ENCODE results near the gene FUZ.
"Not testable (repeated sequence)": the region's sequence is repeated elsewhere in the genome, so short reads cannot be mapped to it uniquely, and the experiment has no call there.

FUZ gene

DNA sequence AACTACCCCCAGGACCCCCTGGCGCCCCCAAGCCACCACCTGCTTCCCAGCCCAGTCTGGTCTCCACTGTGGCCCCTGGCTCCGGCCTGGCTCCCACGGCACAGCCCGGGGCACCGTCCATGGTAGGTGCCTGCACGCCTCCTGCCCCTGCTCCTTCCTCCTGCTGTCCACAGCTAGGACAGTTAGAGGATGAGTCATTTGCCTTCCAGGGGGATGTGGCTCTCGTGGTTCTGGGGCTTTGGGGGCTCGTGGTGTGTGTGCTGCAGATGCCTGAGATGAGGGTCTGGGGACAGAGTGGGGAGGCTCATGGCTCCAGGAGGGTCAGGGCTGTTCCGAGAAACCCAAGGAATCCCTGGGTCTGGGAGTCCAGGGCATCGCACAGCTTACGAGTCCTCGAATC lies 17.7 kb upstream of the FUZ start:
- no peak for DNase-seq

DNA sequence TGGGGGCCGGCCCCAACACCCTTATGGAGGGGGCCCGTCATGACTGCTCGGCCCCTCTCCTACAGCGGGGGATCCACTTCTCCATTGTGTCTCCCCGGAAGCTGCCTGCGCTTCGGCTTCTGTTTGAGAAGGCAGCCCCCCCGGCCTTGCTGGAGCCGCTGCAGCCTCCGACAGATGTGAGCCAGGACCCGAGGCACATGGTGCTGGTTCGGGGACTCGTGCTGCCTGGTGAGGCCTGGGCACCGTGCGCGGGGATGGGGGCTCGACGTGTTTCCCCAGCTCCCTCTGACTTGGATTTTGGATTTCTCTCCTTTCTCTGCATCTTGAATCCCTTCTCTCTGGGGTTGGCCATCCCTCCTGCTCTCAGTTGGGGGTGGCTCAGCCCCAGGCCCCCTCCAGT lies 16.6 kb upstream of the FUZ start:
- DNase-seq, result no peak

DNA sequence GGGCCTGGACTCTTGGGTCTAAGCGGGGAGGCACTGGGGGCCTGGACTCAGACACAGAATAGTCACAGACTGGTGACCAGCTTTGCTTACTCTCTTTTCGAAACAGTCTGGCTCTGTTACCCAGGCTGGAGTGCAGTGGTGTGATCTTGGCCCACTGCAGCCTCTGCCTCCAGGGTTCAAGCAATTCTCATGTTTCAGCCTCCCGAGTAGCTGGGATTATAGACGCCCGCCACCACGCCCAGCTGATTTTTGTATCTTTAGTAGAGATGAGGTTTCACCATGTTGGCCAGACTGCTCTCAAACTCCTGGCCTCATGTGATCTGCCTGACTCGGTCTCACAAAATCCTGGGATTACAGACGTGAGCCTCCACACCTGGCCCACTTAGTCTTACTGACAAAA lies 16.1 kb upstream of the FUZ start:
- DNase-seq, result no peak

DNA sequence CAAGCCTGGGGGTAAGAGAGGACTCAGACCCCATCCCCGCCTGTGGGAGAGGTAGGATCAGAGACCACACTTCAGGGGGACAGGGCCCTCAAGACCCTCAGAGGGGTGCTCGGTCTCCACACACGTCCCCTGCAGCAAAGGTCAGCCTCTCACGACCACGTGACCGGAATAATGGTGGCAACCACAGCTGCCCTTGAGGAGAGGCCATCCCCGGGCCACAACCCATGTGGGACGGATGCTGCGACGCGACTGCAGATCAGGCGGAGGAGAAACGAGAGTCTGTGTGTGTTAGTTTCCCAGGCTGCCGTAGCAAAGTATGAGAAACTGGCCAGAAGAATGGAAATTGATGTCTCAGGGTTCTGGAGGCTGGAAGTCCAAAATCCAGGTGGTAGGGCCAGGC lies 13.9 kb upstream of the FUZ start:
- no peak for DNase-seq

DNA sequence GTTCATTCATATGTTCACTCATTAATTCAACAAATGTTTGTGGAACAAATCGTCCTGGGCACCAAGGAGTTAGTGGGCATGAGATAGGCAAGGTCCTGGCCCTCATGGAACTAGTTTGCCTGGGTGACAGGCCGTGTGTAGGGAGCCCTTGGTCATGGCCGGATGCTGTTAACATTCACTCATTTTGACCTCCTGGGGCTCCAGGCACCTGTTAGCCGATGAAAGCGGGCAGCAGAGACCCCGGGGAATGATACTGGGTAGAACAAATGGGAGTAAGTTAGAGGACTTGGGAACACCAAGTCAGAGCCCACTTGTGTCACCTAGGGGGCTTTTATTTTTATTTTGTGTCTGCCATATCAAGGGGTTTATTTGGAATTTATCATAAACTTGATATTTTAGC lies 11.6 kb upstream of the FUZ start:
- DNase-seq, result no peak

DNA sequence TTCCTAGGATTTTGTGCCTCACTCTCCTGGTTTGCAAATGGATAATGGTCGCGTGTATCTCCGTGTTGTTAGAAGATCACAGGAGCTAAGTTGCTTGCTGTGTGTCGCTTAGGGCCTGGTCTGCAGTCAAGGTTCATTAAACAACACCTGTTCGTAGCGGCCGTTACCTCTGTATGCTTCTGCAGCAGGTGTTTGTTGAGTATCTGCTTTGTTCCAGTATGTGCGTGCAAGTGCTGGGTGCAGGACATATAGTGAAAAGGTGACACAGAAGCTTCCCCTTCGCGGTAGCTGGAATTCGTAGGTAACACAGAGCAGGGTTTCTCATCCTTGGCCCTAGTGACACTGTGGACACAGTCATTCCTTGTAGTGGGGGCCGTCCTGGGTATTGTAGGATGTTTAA lies 10.4 kb upstream of the FUZ start:
- peak; percentile 84 for DNase-seq

DNA sequence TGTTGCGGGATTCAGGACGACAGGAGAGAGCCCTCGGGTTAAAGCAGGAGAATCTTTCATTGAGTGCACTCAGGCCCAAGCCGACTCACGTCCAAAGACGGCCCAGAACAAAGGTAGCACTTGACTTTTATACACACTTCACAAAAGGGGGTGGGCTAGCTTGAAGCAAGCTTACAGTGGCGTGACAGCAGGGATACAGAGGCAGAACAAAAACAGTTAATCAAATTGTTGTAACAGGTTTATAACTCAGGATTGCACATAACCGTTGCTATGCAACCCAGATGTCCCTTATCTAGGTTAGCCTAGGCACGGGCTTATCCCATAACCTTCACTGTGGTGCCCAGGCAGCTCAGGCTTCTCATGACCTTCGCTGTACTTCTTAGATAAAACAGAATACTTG lies 7.0 kb upstream of the FUZ start:
- DNase-seq, result peak; percentile 83

DNA sequence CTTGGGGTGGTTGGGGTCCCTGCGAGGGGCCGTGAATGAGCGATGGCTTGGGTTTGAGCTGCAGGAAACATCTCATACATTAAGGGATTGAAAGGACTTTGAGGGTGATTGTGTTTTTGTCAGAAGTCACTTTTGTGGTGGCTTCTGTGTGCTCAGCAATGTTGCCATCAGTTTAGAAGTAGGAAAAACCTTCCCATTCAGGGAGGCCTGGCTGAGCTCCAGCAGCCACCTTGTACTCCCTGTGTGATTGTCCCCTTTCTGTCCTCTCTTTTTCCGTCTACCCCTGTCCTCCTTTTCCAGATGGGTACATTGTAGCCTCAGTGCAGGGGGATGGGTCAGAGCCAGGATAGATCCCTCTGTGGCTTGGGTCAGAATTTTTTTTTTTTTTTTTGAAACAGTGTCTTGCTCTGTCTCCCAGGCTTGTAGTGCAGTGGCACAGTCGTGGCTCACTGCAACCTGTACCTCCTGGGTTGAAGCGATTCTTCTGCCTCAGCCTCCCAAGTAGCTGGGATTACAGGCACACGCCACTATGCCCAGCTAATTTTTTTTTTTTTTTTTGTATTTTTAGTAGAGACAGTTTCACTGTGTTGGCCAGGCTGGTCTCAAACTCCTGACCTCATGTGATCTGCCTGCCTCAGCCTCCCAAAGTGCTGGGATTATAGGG lies 6.5 kb upstream of the FUZ start:
- DNase-seq, result not testable (repeated sequence)

DNA sequence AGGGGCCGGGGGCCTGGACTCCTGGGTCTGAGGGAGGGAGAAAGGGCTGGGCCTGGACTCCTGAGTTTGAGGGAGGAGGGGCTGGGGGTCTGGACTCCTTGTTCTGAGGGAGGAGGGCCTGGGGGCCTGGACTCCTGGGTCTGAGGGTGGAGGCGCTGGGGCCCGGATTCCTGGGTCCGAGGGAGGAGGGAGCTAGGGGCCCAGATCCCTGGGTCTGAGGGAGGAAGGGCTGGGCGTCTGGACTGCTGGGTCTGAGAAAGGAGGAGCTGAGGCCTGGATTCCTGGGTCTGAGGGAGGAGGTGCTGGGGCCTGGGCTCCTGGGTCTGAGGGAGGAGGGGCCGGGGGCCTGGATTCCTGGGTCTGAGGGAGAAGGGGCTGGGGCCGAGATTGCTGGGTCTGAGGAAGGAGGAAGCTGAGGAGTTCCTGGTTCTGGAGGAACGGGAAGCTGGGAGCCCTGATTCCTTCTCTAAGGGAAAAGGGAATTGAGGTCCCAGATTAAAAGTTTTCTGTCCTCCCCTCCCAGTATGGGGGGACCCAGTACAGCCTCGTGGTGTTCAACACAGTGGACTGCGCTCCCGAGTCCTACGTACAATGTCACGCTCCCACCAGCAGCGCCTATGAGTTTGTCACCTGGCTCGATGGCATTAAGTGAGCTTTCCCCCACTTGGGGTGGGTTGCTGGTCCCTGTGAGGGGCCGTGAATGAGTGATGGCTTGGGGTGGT lies 5.7 kb upstream of the FUZ start:
- DNase-seq, result peak; percentile 22

DNA sequence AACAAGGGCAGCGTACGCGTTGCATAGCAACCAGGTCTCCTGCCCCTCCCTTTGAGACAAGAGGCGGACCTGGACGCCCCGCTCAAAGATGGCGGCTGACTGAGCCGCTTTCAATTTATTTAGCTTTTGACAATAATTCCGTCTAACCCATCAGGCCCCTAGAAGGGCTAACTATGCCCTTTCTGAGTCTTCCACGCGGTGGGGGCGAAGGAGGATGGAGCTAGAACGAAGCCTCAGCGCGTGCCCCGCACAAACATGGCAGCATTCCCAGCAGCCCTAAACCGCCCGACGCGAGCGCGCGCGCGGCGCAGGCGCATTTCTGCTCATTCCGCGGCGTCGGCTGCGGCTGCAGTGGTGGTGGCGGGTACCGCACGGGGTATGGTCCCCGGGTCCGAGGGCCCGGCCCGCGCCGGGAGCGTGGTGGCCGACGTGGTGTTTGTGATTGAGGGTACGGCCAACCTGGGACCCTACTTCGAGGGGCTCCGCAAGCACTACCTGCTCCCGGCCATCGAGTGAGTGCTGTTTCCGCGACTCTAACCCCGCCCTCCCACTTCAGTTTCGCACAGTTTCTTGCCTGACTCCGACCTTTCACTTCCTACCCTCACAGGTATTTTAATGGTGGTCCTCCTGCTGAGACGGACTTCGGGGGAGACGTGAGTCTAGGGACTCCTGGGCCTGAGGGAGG lies 5.0 kb upstream of the FUZ start, which contains the start of gene MED25:
TSS of gene MED25 (plus strand) at position 326 of the 685 bp plus-strand sequence. CDS start at position 379, 53 bp downstream.
- DNase-seq, result peak; percentile 82

DNA sequence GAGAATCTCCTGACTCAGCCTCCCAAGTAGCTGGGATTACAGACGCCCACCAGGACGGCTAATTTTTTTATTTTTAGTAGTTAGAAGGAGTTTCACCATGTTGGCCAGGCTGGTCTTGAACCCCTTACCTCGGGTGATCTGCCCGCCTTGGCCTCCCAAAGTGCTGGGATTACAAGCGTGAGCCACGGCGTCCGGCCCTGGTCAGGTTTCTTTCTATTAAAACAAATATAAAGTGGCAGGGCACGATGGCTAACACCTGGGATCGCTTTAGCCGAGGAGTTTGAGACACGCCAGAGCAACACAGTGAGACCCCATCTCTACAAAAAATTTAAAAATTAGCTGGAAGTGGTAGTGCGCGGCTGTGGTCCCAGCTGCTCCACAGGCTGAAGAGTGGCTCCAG lies 3.5 kb upstream of the FUZ start:
- DNase-seq, result no peak

DNA sequence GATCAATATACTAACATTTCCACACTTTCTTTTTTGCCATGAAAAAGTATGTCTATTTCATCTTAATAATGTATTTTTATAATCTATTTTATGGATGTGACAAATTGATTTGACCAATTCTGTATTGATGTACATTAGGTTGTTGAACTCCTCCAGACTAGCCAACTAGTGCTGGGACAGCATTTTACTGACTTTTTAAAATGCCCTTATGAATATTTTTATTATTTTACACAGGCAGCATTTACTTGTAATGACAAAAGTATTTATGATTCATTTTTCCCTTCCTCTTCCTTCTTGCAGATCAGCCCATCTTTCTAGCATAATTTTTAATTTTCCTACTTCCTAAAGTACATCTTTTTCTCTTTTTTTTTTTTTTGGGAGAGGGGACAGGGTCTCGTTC lies 918 bp upstream of the FUZ start:
- DNase-seq, result no peak

DNA sequence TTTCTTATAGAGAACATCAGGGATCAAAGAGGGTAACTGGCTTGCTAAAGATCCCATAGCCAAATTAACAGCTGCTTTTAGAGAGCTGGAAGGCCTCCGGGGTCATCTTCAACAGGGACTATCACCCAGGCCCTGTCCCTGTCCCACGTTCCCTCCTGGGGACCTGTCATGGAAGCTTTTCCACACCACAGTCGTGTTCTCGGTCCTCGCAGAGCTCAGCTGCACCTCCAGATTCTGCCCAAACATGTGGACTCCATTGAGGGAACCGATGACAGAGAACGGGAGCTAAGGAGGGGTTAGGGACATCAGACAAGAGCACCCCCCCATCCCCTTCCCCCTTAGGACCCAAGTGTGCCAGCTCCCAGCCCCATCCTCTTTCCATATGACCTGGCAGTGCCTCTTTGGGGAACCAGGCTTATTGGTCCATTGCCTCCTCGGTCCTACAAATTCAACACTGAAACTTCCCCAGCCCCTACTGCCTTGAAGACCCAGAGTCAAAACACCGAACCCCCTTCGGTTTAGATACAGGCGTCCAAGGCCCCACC lies 568 bp downstream of the FUZ start:
- DNase-seq, result no peak

DNA sequence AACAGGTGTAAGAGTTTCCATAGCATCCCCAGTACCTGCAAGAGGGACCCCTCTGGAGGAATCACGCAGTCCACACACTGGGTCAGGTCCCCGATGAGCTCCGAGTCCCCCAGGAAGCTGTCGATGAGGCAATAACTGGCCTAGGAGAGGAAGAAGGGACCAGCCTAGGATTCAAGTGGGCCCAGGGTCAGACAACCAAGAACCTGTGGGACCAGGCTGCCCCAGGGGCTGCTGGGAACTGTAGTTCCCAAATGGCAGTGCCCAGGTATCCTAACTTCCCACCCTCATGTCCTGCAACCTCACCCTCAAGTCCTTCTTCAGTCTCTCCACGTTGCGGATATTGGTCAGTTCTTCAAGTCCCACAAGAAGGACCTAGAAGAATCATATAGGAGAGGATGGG lies 1.8 kb downstream of the FUZ start:
- DNase-seq, result no peak

DNA sequence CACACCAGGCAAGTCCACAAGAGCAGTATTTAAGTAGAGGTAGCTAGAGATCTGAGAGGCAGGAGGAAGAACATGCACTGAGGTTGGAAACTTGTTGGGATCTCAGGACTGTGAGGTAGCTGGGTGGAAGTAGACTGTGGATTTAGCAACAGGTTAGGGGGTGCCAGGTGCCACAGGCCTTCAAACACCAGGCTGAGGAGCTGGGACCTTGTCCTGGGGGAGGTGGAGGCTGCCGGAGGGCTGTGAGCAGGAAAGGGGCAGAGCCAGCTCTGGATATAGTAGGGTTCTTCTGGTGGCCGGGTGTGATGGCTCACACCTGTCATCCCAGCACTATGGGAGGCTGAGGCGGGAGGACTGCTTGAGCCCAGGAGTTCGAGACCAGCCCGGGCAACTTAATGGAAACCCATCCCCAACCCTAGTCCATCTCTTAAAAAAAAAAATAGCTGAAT lies 3.1 kb downstream of the FUZ start:
- DNase-seq, result no peak

DNA sequence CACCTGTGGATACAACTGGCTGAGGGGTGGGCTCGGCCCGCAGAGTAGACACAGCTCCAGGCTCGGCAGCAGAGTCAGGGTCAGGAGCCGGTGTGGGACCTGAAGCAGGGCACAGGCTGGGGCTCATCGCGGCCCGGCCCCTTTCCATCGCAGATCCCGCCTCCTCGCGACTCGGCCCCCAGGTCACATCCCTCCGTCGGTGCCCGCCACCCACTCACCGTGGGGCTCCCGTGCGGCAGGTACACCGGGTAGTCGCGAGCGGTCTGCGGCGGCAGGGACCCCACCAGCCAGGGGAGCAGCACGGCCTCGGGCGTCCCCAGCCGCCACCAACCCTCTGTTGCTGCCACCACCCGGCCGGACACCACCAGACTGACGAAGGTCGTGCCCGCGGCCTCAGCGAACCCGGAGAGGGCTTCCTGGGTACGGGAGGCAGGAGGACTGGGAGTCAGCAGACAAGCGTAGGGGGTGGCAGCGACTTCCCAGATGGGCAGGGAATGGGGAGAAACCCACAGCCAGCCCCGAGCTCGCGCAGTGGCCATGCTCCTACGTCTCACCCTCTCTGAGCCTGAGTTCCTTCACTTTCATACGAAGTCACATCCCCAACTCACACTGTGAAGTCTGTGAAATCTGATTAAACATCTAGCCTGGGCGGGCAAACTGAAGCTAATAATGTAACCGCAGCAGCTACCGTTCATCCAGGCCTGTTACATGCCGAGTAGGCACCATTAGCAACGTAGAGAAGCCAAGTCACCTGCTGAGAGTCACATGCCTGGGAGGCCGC lies 3.7 kb downstream of the FUZ start:
- peak; percentile 49 for DNase-seq

DNA sequence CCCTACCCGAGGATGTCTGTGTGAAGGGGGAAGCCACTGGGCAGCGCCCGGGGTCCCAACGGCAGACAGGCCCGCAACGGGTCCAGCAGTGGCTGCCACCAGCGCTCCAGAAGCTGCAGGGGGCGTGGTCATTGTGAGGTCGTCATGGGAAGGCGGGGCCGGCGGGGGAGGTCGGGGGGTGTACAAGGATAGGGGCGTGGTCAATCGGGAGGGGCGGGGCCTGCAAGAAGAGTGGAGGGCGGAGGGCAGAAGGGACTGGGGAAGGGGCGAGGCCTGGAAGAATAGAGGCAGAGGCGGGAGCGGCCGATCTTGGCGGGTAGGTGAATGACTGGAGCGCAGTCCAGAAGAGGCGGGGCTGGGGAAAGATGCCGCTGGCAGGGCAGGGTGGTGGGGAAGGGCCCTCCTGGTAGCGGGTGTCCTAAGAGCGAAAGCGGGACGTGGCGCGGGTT lies 4.4 kb downstream of the FUZ start:
- DNase-seq, result peak; percentile 89

DNA sequence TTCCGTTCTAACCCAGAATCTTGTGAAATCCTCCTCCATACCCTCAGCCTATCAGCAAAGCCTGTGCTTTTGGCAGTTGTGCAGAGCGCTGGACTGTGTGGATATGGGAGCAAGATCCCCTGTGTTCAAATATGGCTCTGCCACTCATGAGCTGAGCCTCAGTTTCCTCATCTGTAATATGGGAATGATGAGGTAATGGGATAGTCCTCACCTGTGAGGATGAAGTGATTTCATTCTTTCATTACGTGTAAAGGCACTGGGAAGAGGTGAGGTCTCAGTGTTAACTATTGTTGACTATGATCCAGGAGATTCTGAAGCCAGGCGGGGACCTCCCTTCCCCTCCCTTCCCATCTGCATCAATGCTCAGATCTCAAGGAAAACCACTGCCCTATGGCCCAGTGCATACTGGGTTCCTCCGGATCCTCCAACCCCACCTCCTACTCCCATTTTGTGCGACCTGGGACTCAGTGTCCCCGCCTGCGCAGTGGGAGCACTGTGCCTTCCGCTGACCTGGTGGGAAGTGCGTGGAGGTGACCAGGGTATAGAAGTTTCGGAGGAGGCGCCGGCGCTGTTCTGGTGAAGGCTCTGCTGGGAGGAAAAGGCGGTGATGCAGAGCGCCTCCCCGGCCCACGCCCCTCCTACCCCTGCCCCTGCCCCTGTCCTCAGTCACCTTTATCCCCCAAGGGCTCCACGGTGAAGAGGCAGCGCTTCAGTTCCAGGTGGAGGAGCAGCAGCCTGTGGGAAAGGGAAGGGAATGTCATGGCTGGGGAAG lies 5.0 kb downstream of the FUZ start:
- no peak for DNase-seq

DNA sequence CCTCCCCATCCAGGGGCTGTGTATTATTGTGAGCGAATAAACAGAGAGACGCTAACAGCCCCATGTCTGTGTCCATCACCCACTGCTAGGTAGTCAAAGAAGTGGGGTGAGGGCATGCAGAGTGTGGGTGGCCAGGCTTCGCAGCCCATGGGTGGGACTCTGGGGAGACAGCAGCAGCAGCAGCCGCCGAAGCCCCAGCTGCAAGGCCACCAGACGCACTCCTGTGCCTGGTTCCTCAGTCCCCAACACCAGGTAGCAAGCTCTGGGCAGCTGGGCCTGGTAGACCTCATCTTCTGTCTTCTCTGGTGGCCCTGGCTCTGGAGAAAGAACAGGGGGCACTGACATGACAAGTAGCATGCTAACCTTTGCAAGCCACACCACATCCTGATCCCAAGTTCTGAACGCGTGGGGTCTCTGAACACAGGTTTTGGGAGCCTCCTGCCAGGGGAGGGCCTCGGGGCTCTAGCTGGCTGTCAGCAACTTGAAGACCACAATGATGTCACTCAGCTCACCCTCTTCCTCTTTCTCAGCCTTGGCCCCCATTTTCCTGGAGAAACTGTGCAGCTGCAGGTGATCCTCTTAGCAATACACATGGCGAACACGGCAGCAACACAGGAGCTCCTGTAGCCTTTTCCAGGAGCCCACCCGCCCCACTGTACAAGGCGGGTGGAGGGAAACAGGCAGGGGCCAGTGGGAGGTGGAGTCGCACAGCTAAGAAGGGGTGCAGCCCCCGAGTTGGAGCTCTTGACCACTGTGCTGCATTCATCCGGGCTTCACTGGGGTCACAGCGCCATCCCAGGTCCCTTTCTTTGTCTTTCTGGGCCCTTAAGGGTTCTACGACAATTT lies 5.8 kb downstream of the FUZ start:
- no peak for DNase-seq

DNA sequence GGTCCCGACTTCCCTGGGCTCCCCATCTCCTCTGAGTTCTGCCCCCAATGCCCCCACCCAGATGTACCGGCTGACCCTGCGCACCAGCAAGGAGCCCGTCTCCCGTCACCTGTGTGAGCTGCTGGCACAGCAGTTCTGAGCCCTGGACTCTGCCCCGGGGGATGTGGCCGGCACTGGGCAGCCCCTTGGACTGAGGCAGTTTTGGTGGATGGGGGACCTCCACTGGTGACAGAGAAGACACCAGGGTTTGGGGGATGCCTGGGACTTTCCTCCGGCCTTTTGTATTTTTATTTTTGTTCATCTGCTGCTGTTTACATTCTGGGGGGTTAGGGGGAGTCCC lies 6.5 kb downstream of the FUZ start:
- no peak for DNase-seq

Measured in NCI-H345 (cell line).